HG02588 (cell line): ENCODE results near the gene MYL5.
"Not testable (repeated sequence)": the region's sequence is repeated elsewhere in the genome, so short reads cannot be mapped to it uniquely, and the experiment has no call there.

Experiments
- ATAC-seq: cut with Tn5 transposase; IDR thresholded peaks from one replicate; pipeline ENCODE4 v1.9.1; 2021; ENCODE audit warnings: mild to moderate bottlenecking, moderate library complexity; ENCODE audit not compliant: unreplicated experiment

MYL5 gene, protein sequence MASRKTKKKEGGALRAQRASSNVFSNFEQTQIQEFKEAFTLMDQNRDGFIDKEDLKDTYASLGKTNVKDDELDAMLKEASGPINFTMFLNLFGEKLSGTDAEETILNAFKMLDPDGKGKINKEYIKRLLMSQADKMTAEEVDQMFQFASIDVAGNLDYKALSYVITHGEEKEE

DNA sequence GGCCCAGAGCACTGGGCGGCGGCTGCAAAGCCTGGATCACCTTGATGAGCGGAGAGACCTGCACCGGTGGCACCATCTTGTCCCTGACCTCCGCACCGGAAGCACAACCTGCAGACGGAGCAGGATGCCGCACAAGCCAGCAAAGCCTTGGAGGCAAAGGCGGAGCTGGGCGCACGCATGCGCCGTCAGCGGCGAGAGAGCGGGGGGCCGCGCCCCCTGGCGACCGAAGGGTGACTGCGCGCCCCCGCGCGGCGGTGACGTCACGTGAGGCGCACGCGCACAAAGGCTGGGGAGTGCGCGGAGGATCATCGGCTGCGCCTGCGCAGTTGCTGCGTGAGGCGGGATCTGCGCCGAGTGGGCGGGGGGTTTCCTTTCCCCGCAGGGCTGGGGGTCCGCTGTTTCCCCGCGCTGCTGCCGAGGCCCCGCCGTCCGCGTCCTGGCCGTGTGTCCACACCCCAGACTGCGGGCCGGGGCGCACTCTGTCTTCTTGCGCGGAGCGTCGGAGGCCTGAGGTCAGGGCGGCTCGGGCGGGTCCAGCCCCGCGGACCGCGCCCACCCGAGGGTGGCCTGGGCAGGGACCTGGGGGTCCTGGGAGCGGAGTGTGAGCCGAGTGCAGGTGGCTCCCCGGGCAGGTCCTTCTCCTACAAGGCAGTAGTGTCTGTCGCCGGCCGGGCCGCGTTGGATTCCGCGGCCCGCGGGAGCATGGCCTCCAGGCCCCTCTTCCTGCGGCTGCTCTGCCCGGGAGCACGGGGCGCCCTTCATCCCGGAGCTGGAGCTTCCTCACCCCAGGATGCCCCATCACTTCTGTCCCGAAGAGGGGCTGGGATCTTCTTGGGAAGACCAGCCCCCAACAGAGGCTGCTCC is at the start of gene MYL5, which contains the start of gene ATP5ME:
Gene MYL5 (plus strand): TSS at position 371 of the 864 bp plus-strand sequence. CDS start 3,485 bp downstream, outside the sequence.
Gene ATP5ME (minus strand): TSS at position 105 of the 864 bp plus-strand sequence. CDS start 29 bp downstream, at position 76.
- peak; percentile 78 for ATAC-seq

DNA sequence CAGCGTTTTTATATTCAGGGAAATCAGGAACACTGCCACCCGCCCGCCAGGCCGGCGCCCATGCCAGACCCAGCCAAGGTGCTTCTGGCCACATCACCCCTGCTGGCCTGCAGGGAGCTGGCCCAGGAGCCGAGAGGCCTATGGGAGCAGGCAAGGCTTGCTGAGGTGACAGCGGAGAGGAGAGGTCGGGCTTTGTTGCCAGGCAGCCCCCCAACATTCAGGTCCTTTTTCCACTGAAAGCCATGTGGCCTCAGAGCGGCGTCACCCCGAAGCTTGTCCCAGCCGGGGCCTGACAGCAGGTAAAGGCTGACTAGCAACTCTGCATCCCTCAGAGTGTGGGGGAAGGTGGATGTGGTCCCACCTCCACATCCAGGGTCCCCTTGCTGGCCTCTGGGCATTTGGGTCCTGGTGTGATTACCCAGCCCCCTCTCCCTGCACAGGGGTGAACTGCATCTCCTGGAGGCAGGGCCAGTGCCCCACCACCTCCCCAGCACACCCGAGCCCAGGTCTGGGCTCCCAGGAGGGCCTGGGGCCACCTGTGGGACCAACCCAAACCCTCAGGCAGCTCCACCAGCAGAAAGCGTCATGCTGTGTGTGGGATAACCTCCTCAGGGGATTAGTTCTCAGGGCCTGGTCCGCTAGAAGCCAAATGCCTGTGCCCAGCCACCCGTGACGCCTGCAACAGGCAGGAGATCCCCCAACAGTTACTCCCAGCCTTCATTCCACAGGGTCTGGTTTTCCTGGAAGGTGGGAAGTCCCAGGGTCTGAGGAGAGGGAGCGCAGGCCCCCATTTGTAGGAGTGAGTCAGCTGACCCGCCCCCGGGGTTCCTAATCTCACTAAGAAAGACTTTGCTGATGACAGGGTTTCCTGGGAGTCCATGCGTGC is 49.4 kb upstream of the MYL5 start, which contains the start of gene PDE6B:
Gene PDE6B (plus strand): TSS at position 869 of the 886 bp plus-strand sequence. CDS start 54 bp downstream, outside the sequence.
- no peak for ATAC-seq

DNA sequence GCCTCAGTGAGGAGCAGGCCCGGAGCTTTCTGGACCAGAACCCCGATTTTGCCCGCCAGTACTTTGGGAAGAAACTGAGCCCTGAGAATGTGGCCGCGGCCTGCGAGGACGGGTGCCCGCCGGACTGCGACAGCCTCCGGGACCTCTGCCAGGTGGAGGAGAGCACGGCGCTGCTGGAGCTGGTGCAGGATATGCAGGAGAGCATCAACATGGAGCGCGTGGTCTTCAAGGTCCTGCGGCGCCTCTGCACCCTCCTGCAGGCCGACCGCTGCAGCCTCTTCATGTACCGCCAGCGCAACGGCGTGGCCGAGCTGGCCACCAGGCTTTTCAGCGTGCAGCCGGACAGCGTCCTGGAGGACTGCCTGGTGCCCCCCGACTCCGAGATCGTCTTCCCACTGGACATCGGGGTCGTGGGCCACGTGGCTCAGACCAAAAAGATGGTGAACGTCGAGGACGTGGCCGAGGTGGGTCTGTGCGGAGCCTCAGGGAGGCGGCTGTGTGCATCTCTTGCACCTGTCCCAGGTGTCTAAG is 48.6 kb upstream of the MYL5 start:
- ATAC-seq: no peak

DNA sequence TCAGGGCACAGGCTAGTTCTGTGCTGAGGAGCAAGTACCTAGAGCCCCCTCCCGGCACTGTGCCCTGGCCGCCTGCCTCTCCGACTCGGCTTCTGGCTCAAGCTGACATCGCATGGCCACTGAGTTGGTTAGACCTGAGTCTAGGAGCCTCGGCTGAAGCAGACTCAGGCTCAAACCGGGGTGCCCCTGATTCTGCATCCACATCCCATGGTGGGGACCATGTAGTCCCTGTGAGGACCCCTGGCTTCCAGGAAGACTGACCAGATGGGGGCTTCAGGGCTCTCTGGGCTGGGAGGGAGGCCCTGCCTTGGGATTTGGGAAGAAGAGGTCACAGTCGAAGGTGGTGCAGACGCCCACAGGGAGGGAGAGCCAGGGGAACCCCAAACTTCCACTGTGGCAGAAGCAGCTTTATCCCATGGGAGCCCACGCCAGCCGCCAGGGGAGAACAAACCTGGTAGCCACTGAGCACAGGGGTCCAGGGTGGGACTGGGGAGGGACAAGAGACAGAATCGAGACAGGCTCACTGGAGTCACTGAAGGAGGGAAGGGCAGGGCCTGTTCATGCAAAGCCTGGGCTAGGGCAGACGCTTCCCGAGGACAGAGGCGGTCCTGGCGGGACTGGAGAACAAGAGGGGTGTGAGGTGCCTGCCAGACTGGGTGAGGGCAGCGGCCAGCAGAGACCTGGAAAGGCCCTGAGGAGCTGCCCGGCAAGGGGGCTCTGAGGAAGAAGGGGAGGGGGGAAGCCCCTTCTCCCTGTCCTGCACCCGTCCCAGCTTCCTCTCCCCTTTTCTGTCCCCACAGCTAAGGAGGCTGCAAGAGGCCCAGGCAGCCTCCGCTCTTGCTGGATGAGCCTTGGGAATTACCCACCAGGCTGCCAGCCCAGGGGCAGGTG is 47.9 kb upstream of the MYL5 start:
- ATAC-seq: no peak

DNA sequence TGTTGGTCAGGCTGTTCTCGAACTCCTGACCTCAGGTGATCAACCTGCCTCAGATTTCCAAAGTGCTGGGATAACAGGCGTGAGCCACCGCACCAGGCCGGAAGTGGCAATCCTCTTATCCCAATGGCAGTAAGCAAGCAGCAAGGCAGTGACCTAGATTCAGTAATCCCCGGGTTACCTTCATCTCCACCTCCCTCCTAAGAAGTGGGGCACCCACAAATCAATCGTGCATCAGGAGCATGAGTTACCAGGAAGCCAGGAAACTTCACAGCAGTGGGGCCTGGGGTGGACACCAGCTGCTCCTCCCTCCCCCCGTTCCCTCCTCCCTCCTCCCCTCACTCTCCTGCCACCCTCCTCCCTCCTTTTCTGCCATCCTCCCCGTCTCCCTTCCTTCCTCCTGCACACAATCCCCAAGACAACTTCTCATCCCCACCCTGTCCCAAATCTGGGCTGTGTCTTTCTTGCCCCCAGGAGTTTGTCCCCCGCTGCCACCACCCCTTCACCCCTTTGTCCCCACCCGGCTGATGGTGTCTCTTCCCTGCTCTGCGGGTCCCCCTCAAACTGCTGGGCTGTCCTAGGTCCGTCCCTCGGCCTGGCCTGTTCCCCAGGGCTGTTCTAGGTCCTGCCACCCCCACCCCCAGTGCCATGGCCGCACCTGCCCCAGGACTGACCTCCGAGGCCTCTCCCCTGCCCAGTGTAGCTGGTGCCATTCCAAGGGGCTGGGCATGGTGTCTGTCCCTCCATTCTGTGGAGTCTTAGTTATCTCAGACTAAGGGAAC is 46.8 kb upstream of the MYL5 start:
- ATAC-seq: no peak

DNA sequence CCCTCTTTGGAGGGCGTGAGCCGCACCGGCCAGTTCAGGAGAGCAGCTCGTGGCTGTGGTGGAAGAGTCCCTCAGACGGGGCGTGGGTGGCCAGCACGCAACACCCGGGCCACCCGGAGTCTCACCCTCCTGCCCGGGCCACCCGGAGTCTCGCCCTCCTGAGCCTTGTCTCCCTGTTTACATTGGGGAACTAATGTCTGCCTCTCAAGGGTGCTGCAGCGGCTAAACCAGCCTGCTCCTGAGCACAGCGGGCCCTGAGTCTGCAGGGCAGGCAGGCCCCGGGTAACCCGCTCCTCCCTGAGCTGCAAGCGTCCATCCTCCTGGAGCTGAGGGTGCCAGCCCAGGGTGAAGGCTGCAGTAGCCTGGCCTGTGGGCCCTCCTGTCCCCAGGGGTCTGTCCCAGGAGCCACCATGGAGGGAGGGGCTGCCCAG is 46.0 kb upstream of the MYL5 start:
- no peak for ATAC-seq

DNA sequence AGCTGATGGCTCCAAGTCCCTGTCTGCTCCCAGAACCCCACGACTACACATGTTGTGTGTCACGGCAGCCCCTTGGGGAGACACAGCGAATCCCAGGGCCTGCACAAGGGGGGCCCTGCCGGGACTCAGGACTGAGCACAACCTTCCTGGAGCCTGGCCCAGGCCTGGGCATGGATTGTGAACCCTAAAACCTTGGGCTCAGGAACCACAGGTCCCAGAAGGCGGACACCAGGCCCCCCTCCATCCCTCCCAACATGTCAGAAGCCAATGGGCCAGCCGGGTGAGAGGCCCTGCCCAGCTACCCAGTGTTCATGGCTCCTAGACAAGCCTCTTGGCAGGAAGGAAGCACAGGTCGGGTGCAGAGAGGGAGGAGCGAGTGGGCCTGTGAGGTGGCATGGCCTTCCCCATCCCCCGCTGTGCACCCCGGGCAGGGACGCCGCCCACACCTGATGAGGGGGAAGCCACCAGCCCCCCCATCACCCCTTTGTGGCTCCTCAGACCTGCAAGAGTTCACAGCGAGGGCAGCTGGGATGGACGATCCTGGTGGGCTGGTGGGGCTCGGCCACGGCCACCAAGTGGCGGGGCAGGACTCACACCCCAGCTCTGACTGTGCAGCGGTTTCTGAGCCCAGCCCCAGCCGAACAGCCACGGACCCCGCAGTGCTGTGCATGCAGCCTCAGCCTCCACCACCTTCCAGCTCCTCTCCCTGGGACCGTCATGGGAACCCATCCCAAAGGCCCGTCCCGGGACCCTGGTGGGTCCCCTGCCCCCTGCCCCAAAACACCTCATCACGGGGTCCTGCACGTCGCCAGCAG is 45.3 kb upstream of the MYL5 start:
- no peak for ATAC-seq

DNA sequence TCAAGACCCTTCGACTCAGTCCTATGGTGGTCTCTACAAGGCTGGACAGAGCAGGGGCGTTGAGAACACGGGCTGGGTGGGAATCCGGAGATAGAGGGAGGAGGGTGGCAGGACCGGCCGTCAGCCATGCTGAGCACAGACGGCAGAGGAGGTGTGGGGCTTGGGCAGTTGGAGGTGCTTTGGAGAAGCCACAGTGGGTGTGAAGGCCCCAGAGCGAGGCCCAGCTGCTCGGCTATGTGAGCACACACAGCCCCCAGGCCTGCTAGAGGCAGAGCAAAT is 44.8 kb upstream of the MYL5 start:
- no peak for ATAC-seq

DNA sequence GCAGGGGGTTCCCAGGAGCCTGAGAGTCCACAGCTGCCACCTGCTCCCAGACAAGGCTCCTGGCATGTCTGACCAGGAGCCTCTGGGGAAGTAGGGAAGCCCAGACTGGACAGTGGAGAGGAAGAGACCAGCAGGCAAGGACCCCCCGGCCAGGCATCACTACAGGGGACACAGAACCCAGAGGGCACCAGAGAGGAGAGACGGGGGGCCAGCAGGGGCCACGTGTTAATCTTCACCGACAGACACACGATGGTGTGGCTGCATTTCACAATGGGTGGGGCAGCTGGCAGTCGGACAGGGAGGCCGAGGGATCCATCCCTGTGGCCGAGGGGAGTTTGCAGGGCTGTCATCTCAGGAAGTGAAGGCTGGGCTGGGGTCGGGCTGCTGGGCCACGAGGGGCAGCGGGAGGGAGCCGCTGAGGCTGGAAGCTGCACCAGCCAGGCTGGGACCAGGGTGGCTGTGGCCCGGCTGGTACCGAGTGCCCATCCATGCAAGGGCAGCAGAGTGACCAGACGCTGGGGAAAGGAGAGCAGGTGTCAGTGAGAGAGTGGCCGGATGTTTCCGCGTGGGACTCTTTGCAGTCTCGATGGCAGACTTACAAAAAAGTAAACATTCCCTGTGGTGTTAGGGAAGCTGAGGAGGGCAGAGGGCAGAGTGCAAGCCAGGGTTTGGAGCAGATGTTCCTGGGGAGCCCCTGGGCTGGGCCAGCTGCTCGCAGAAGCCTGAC is 44.3 kb upstream of the MYL5 start:
- ATAC-seq: no peak

DNA sequence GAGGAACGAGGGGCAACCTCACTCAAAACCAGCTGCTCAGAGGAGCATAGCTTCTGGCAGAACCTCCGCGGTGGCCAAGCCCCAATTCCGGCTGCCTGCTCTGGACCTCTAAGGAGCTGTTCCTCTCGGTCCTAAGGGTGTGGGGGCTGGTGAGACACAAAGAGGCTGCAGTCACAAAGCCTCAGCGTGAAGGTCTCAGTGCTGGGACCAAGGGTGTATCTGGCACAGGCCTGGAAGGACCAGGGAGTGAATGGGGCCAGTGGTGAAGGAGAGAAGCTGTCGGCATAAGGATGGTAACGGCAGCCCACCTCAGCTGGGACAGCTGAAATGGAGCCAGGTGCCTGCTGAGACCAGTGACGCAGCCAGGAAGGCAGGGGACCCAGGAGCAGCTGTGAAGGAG is 43.7 kb upstream of the MYL5 start:
- no peak for ATAC-seq

DNA sequence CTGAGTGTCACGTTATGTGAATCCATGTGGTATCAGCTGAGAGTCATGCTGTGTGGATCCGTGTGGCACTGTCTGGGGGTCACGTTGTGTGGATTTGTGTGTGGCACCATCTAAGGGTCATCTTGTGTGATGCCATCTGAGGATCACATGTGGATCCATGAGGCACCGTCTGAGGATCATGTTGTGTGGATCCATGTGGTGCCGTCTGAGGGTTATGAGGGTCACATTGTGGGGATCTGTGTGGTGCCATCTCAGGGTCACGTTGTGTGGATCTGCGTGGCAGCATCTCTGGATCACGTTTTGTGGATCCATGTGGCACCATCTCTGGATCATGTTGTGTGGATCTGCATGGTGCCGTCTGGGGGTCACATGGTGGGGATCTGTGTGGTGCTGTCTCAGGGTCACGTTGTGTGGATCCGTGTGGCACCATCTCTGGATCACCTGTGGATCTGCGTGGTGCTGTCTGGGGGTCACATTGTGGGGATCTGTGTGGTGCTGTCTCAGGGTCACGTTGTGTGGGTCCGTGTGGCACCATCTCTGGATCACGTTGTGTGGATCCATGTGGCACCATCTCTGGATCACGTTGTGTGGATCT is 42.0 kb upstream of the MYL5 start:
- no peak for ATAC-seq

DNA sequence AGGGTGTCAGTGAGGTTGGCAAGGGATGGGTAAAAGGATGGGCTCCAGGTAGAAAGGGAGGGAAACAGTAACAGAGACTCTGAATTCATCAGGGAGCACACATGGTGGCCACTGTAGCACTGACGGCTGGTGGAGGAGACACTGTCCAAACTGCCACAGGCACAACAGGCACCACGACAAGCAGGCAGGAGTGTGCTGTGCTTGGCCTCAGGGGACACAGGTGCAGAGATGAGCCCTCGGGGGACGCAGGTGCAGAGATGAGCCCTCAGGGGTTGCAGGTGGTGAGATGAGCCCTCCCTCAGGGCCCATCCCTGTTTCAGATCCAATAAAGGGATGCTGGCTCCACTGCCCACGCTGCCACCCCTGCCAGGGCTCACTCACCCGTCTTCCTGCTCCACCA is 41.4 kb upstream of the MYL5 start:
- no peak for ATAC-seq

DNA sequence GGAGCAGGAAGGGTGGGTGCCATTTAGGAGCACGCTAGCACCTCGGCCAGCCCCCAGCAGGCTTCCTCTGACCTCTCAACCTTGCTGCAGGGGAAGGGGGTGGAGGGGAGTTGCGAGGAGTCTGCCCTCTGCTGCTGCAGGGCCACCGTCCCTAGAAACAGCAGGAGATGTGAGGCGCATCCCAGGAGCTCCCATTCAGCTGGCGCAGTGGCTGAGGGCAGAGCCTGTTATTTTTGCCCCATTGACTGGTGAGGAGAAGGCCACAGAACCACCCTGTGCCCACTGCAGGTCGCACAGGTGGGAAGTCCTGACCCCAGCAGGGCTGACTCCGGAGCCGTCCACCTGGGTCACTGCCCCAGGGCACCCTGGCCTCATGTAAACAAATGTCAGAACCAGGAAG is 40.9 kb upstream of the MYL5 start:
- no peak for ATAC-seq

DNA sequence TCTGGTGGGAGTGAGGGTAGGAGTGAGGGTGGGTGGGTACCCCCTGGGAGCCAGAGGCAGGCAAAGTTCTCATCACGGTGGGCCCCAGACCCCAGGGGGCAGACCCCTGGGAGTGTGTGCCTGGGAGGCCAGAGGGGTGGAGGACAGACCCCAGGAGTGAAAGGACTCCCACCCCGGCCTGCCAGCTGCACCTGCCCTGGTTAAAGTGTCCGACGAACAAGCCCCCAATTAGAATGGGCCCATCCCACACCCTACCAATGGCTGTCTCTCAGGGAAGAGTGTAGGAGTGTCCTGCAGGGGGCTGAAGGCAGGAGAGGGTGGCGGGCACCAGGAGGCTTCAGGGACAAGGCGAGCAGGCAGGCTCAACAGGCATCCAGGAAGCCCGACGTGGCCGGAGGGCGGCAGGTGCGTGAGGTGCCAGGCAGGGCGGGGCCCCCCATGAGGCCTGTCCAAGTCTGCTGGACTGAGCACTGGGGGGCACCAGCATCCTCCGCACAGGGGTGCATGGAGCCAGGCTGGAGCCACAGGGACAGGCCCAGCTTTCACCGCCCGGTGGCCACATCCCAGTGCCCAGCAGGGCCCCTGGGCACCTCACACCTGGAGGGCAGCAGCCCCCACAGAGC is 40.3 kb upstream of the MYL5 start:
- ATAC-seq: no peak

DNA sequence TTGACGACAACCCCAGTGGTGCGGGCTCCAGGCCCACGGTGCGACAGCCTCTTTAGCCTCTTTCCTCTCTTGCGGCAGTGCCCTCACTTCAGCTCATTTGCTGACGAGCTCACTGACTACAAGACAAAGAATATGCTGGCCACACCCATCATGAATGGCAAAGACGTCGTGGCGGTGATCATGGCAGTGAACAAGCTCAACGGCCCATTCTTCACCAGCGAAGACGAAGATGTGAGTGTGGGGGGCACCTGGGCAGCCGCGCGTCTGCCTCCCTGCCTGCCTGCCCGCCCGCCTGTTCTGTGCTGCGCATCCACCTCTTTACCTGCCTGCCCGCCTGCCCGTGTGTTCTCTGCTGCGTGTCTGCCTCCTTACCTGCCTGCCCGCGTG is 39.8 kb upstream of the MYL5 start:
- ATAC-seq: no peak

DNA sequence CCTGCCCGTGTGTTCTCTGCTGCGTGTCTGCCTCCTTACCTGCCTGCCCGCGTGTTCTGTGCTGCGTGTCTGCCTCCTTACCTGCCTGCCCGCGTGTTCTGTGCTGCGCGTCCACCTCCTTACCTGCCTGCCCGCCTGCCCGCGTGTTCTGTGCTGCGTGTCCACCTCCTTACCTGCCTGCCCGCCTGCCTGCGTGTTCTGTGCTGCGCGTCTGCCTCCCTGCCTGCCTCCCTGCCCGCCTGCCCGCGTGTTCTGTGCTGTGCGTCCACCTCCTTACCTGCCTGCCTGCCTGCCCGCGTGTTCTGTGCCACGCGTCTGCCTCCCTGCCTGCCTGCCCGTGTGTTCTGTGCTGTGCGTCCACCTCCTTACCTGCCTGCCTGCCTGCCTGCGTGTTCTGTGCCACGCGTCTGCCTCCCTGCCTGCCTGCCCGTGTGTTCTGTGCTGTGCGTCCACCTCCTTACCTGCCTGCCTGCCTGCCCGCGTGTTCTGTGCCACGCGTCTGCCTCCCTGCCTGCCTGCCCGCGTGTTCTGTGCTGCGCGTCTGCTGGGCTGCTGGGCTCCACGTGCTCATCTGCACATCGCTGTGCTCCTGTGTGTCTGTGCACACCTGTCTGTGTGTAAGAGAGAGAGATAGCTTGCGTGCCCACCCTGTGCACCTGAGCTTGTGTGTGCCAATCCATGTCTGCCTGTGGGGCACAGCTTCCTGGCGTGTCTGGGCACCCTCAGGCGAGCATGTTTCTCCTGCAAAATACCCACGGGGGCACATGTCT is 39.1 kb upstream of the MYL5 start:
- not testable (repeated sequence) for ATAC-seq
